A549 (cell line): ENCODE data around the gene HOXB4. TPM values are rescaled to one million over a fixed set of nuclear protein-coding genes. Genes with fewer than 3 reads are reported as not detected.

Experiments
- ATAC-seq, 2 experiments: fragments of 200-7000 bp in 1 of 2; fragments of >200 bp in 1 of 2; cut with Nextera tagmentation in 1 of 2; cut with Tn5 transposase in 1 of 2; 3 replicates each; pipeline versions ENCODE4 v1.8.0 to v1.9.1; 2018 to 2020; ENCODE audit warnings: mild to moderate bottlenecking in 1 of 2, moderate library complexity in 1 of 2
- CTCF ChIA-PET: fragments of 300-600 bp; sonication (Branson Sonifier 250); formaldehyde crosslinking; extraction: SDS; loops from one replicate; lab custom pipeline; 2021; ENCODE audit warnings: antibody characterized with exemption, inconsistent platforms; lab: Yijun Ruan, JAX
- POLR2A ChIA-PET: fragments of 350-600 bp; formaldehyde crosslinking; extraction: SDS; loops from one replicate; lab custom pipeline; 2021; ENCODE audit warnings: antibody characterized with exemption, inconsistent platforms; lab: Yijun Ruan, JAX
- DNase-seq, 2 experiments: peaks; one replicate each; pipeline versions ENCODE4 v3.0.0 to v3.0.0-alpha.2; 2011 to 2016; ENCODE audit warnings: low read depth in 1 of 2, low spot score in 1 of 2
- FAIRE-seq: peaks from 2 replicates; lab custom pipeline; 2011; peaks lifted over from hg19 to GRCh38; lab: Jason Lieb, UNC
- H3K27ac ChIP-seq, 2 experiments: fragments of >200 bp; sonication (Bioruptor Twin); formaldehyde crosslinking; 3 replicates each; pipeline ENCODE4 v1.5.1; 2016 to 2017
- H3K4me1 ChIP-seq: fragments of >200 bp; sonication (Bioruptor Twin); formaldehyde crosslinking; 3 replicates; pipeline ENCODE4 v1.6.1; 2016
- H3K4me2 ChIP-seq: fragments of >200 bp; sonication (Bioruptor Twin); formaldehyde crosslinking; 3 replicates; pipeline ENCODE4 v1.6.1; 2016
- H3K4me3 ChIP-seq: fragments of >200 bp; sonication (Bioruptor Twin); formaldehyde crosslinking; 3 replicates; pipeline ENCODE4 v1.5.1; 2016
- H3K9me3 ChIP-seq: fragments of >200 bp; sonication (Bioruptor Twin); formaldehyde crosslinking; 3 replicates; pipeline ENCODE4 v1.6.1; 2016
- BHLHE40 ChIP-seq: IDR thresholded peaks from 2 replicates; pipeline ENCODE4 v1.6.1; 2012; ENCODE audit warnings: low read depth, low read length, inconsistent platforms
- CBX2 ChIP-seq: fragments of 200-600 bp; sonication (generic); IDR thresholded peaks from 2 replicates; pipeline ENCODE4 v1.6.1; 2016; ENCODE audit warnings: low read depth, mild to moderate bottlenecking, borderline replicate concordance
- CEBPB ChIP-seq, 2 experiments: fragments of >200 bp in 1 of 2; sonication (Bioruptor Twin) in 1 of 2; formaldehyde crosslinking in 1 of 2; IDR thresholded peaks; 2 replicates each; pipeline ENCODE4 v1.6.1; 2012 to 2016
- CTCF ChIP-seq: fragments of >200 bp; sonication (Bioruptor Twin); formaldehyde crosslinking; IDR thresholded peaks from 3 replicates; pipeline ENCODE4 v1.5.1; 2016
- FOSB ChIP-seq: fragments of 250-450 bp; sonication (Bioruptor Pico); IDR thresholded peaks from 2 replicates; pipeline ENCODE4 v1.5.0; 2020; ENCODE audit warnings: mild to moderate bottlenecking, moderate library complexity
- FOSL2 ChIP-seq, 2 experiments: fragments of 450-650 bp in 1 of 2; fragments of >200 bp in 1 of 2; sonication (Bioruptor Twin) in 1 of 2; formaldehyde crosslinking; IDR thresholded peaks; 2 replicates each; pipeline versions ENCODE4 v1.5.0 to v1.6.1; 2016 to 2020; ENCODE audit warnings: mild to moderate bottlenecking in 1 of 2, moderate library complexity in 1 of 2
- HDAC2 ChIP-seq: fragments of 200-600 bp; sonication (generic); IDR thresholded peaks from 2 replicates; pipeline ENCODE4 v1.6.1; 2016
- HMGXB4 ChIP-seq: fragments of 250-450 bp; sonication (Bioruptor Pico); IDR thresholded peaks from 2 replicates; pipeline ENCODE4 v1.5.0; 2021; ENCODE audit warnings: mild to moderate bottlenecking, moderate library complexity, borderline replicate concordance
- HOXB5 ChIP-seq: fragments of 250-450 bp; sonication (Bioruptor Pico); IDR thresholded peaks from 2 replicates; pipeline ENCODE4 v1.5.0; 2020; ENCODE audit warnings: mild to moderate bottlenecking, moderate library complexity
- MAFK ChIP-seq: fragments of 450-650 bp; IDR thresholded peaks from 2 replicates; pipeline ENCODE4 v1.6.1; 2014; ENCODE audit not compliant: partially characterized antibody
- MYC ChIP-seq: IDR thresholded peaks from 2 replicates; pipeline ENCODE4 v1.6.1; 2012; ENCODE audit warnings: mild to moderate bottlenecking, inconsistent platforms, low read length, improper control_type of control experiment, borderline replicate concordance
- NFE2L2 ChIP-seq: fragments of 150-350 bp; conservative IDR thresholded peaks from 2 replicates; pipeline ENCODE4 v1.6.1; 2014; ENCODE audit warnings: low read length
- NPAS2 ChIP-seq: fragments of 250-450 bp; sonication (Bioruptor Pico); IDR thresholded peaks from 2 replicates; pipeline ENCODE4 v1.8.0; 2022; ENCODE audit warnings: mild to moderate bottlenecking, moderate library complexity, borderline replicate concordance
- POLR2AphosphoS2 ChIP-seq: conservative IDR thresholded peaks from 2 replicates; pipeline ENCODE4 v1.6.1; 2012; ENCODE audit warnings: low read length, improper control_type of control experiment, inconsistent platforms
- RFX5 ChIP-seq: fragments of 450-650 bp; IDR thresholded peaks from 2 replicates; pipeline ENCODE4 v1.7.1; 2014; ENCODE audit warnings: antibody characterized with exemption, mild to moderate bottlenecking, moderate library complexity
- RNF2 ChIP-seq: fragments of 200-600 bp; sonication (generic); IDR thresholded peaks from 2 replicates; pipeline ENCODE4 v1.6.1; 2016; ENCODE audit warnings: low read depth, mild to moderate bottlenecking, antibody characterized with exemption, moderate library complexity, borderline replicate concordance
- SREBF2 ChIP-seq: fragments of 450-650 bp; IDR thresholded peaks from 2 replicates; pipeline ENCODE4 v1.6.1; 2014; ENCODE audit warnings: mild to moderate bottlenecking, moderate library complexity
- TFCP2L1 ChIP-seq: fragments of 250-450 bp; sonication (Bioruptor Pico); IDR thresholded peaks from 2 replicates; pipeline ENCODE4 v1.5.0; 2021; ENCODE audit warnings: mild to moderate bottlenecking
- TP53 ChIP-seq: fragments of 250-450 bp; sonication (Bioruptor Pico); IDR thresholded peaks from 2 replicates; pipeline ENCODE4 v1.5.0; 2021; ENCODE audit warnings: mild to moderate bottlenecking, moderate library complexity
- ZFP36 ChIP-seq: fragments of 450-650 bp; IDR thresholded peaks from 2 replicates; pipeline ENCODE4 v1.6.1; 2014; ENCODE audit warnings: borderline replicate concordance; ENCODE audit not compliant: partially characterized antibody
- ZSCAN20 ChIP-seq: fragments of 250-450 bp; sonication (Bioruptor Pico); IDR thresholded peaks from 2 replicates; pipeline ENCODE4 v1.8.0; 2022; ENCODE audit warnings: mild to moderate bottlenecking, moderate library complexity
- WGBS: methylation state at CpG from one replicate; pipeline ENCODE4 v1.1.6; 2017; ENCODE audit errors: missing lambda C conversion rate; 5-methylcytosine and 5-hydroxymethylcytosine counted together
- polyA plus RNA-seq, 4 experiments: library from polyadenylated mRNA; depleted of rRNA in 3 of 4; stranded (reverse); fragments of >200 nt; fragmentation: RNase III in 1 of 4; extraction: RNeasy Plus Mini Kit Qiagen cat#74134 plus additional on column Dnase treatment in 1 of 4; gene quantifications; 2 replicates in 3 of 4; 3 replicates in 1 of 4; pipeline ENCODE4 v1.2.3, GENCODE V29; 2011 to 2017
- TF ChIP-seq, protein P1 (sequence below): fragments of >200 bp; sonication (Bioruptor Twin); formaldehyde crosslinking; IDR thresholded peaks from 3 replicates; pipeline ENCODE4 v1.6.1; 2016

HOXB4 gene
- polyA plus RNA-seq, 2 of the 4 experiments (the other 2 are of a cell fraction), result 0.30 to 0.74 TPM

- WGBS, result 96% methylated on average over 10 of the region's 10 CpGs
- POLR2A ChIA-PET, result no interaction called here
Measured at GRCh38 chr17:48591255-48592056, 13.3 kb upstream of the HOXB4 start.

GRCh38 chr17:48590607-48591161 lies 12.5 kb upstream of the HOXB4 start:
- DNase-seq, result no peak
- Histone ChIP-seq H3K4me1 (peaks cover 21% of the 10 kb centered on the region), H3K4me3 (no peak overlapping the region), H3K9me3 (no peaks in the 10 kb centered on the region), H3K27ac (no peak overlapping the region), H3K4me2 (no peak overlapping the region)
- TF ChIP-seq MYC (no peak), CTCF (no peak), ZFP36 (no peak), CEBPB (IDR thresholded peaks at IDR 0.05) (no peak), NFE2L2 (no peak), POLR2AphosphoS2 (no peak), FOSL2 (IDR thresholded peaks at IDR 0.05) (no peak), FOSL2 (CRISPR knock-in tag; IDR thresholded peaks at IDR 0.05) (no peak), TFCP2L1 (no peak), SREBF2 (no peak), HMGXB4 (CRISPR knock-in tag) (no peak), RFX5 (no peak), CBX2 (no peak), NPAS2 (no peak), FOSB (CRISPR knock-in tag) (no peak), BHLHE40 (no peak), TP53 (CRISPR knock-in tag) (no peak)
- TF ChIP-seq, protein P1, sequence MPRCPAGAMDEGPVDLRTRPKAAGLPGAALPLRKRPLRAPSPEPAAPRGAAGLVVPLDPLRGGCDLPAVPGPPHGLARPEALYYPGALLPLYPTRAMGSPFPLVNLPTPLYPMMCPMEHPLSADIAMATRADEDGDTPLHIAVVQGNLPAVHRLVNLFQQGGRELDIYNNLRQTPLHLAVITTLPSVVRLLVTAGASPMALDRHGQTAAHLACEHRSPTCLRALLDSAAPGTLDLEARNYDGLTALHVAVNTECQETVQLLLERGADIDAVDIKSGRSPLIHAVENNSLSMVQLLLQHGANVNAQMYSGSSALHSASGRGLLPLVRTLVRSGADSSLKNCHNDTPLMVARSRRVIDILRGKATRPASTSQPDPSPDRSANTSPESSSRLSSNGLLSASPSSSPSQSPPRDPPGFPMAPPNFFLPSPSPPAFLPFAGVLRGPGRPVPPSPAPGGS, result no peak
- ATAC-seq, result no peak
- ChIA-PET POLR2A (no interaction called here), CTCF (interaction anchor here (0.7 to 5.9 kb wide), 9 partner anchors 104 to 748 kb away, joined by 3 to 64 read pairs (median 4); no protein-coding TSS in a partner anchor)
- no peak for FAIRE-seq

More at GRCh38 chr17:48591255-48592056, 13.3 kb upstream of the HOXB4 start:
- TF ChIP-seq HDAC2 (no peak), MAFK (no peak), ZSCAN20 (CRISPR knock-in tag) (no peak), HOXB5 (CRISPR knock-in tag) (peak; percentile 43; the same call in 1 of the 2 replicates), RNF2 (no peak), CTCF (no peak)
- ATAC-seq (no peak), FAIRE-seq (no peak), DNase-seq (no peak)
- Histone ChIP-seq H3K4me2 (no peak overlapping the region), H3K9me3 (no peaks in the 10 kb centered on the region), H3K27ac (no peak overlapping the region), H3K4me1 (peaks cover 16% of the 10 kb centered on the region), H3K4me3 (no peak overlapping the region)
- CTCF ChIA-PET, result interaction anchor here (0.7 to 5.9 kb wide), 14 partner anchors 24 to 749 kb away, joined by 3 to 64 read pairs (median 4); no protein-coding TSS in a partner anchor
